Hematopoietic multipotent progenitor cell treated with erythropoietin and hydrocortisone succinate and interleukin-3 and kit ligand, for 6 days (in vitro differentiated cells): ENCODE data around the gene TIMM8A.

Experiments
- DNase-seq: peaks from one replicate; pipeline ENCODE4 v3.0.0-alpha.2; 2015

Gene TIMM8A

DNA sequence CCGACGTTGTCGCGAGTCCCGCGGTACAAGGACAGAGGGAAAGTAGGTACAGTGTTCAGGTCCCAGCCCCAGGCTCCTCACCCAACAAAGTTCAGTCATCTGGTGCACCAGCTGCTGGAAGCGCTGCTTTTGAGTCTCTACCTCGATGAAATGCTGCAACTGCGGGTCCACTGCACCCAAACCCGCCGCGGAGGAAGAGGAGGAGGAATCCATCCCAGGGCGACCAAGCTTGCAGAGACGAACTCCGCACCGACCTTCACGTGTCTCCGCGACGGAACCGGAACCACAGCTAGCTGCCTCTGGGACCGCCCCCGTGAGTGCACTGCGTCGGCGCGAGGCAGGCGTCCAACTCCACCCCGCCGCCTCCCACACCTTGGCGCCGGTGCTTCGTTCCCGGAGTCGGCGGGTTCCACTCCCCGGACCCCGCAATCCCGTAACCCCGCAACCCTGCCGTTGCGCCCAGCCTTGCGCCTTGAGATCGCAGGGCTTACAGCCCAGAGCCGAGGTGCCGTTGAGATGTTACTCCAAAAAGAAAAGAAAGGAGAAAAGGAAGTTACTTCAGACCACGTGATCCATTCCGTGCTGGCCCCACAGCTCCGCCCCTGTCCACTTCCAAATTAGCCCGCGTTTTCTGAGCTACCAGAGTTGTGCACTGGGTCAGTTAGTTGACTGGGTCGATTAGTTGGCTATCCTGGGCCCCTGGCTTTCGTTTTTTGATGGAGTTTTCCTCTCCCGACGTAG lies at the start of gene TIMM8A:
TSS of gene TIMM8A (minus strand) at position 291 of the 741 bp plus-strand sequence. CDS start at position 213, 78 bp downstream.
- peak; percentile 87 for DNase-seq

DNA sequence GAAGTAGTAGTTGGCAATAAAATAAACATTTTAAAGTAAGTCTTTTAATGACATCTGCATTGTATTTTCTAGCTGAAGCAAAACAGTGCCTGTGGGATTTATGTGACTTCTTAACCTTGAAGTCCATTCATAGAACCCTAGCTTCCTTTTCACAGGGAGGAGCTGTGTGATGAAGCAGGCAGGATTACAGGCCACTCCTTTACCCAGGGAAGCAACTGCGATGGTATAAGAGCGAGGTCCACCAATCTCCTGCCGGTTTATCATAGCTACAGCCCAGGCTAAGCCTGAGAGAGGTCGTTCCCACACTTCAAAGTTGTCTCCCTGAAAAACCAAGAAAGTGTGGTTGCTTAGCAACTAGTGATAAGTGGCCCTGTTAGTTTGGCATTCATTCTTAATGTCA lies 49.2 kb upstream of the TIMM8A start:
- DNase-seq: no peak

DNA sequence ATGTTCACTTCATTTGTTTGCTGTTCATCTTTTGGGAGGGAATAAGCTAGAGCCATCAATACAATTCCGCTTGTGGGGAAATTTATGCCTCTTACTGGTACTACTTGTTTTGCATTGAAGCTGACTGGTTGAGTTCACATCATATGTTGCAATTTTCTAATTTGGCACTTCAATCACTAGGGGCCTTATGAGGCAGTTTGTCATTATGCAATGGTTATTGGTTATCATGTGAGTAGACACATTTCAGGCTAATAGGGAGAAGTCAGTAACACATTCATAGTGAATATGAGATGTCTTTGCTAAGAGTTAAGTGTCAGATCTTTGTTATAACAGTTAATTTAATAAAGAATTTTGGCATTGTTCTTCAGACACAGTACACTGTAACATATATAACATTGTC lies 47.2 kb upstream of the TIMM8A start:
- peak; percentile 67 for DNase-seq

DNA sequence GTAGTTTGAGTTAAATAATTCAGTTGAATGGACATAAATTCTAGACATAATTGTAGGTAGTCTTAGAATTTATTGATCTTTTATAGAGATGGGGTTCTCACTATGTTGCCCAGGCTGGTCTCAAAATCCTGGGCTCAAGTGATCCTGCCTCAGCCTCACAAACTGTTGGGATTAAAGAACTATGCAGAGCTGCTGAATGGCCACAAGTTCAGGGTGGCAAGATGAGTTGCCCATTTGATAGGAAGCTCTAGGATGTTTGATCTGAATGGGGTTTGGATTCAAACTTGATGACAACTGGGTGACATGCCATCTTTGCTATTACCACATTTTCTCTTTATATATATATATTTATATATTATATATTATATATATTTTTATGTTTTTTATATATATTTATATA lies 45.8 kb upstream of the TIMM8A start:
- no peak for DNase-seq

- no peak for DNase-seq
Observed at GRCh38 chrX:101393530-101394305, 45.2 kb upstream of the TIMM8A start.

DNA sequence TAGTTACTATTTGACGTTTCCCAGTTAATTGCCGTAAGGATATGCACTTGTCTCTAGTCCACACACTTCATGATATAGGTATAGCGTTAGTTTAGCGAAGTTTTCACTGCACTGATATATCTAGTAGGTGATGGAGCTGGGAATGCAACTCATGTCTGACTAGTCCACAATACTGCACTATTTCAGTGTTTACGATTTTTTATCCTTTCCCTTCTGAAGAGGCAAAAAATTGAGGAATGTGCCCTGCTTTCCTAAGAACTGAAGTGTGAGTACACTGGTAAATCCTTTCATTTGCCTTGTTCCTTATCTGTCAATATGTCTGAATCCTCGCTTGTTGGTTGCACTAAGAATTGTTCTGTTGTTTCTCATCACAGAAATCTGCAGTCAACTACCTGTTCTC lies 43.3 kb upstream of the TIMM8A start:
- no peak for DNase-seq

GRCh38 chrX:101390664-101391525 lies 42.4 kb upstream of the TIMM8A start, which contains the start of gene RPL36A:
TSS of gene RPL36A (plus strand) at chrX:101391011. CDS start at chrX:101391044, 33 bp downstream.
- peak; percentile 97 for DNase-seq

DNA sequence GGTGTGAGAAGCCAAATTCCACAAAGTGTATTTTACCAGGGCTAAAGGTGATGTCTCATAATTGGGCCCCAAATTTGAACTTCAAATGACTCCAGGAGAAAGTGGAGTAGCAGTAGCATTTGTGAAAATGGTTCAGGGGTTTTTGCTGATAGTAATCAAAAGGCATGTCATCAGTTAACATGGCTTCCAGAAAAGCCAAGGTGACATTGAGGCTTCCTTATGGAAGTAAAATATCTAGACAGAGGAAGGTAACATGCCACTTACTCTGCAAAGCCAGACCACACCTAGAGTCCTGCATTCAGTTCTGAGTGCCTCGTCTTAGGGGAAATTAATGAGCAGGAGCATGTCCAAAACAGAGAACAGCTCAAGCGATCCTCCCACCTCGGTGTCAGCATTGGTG lies 40.1 kb upstream of the TIMM8A start:
- DNase-seq: no peak

- no peak for DNase-seq
Observed at GRCh38 chrX:101386542-101386885, 38.0 kb upstream of the TIMM8A start.

DNA sequence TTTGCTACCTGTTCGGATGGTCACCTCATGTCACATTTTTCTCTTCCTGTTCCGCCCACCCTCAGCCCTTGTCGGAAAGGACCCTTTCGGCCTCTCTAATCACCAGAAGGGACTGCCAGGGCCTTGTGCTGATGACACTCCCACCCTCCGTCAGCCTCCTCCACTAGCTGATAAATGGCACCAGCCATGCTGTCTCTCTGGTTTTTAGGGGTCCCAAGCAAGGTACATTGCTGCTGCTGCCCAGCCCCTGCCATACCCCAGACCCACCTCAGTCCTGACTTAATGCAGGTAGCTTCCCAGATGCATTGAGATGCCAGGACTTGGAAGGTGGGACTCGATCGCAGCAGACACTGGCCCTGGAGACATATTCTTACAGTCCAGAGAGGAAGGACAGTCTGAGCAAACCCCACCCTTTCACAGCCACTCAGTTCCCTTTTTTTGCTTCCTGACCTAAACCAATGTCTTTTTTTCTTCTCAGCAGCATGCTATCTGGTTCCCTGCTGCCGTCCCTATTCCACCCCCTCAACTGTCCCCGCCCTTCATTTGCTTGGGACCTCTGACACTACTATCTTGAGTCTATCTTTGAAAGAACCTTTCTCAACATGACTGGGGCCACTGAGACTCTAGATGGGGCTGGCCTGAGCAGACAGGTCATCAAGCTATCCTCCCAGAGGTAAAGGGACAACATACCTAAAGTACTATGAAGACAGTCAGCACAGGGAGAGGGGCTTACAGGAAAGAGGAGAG lies 37.4 kb upstream of the TIMM8A start, which contains the start of gene BTK:
TSS of gene BTK (minus strand) at position 397 of the 747 bp plus-strand sequence. CDS start 10,907 bp downstream, outside the sequence.
- peak; percentile 91 for DNase-seq

GRCh38 chrX:101385026-101385684 lies 36.6 kb upstream of the TIMM8A start:
- no peak for DNase-seq

DNA sequence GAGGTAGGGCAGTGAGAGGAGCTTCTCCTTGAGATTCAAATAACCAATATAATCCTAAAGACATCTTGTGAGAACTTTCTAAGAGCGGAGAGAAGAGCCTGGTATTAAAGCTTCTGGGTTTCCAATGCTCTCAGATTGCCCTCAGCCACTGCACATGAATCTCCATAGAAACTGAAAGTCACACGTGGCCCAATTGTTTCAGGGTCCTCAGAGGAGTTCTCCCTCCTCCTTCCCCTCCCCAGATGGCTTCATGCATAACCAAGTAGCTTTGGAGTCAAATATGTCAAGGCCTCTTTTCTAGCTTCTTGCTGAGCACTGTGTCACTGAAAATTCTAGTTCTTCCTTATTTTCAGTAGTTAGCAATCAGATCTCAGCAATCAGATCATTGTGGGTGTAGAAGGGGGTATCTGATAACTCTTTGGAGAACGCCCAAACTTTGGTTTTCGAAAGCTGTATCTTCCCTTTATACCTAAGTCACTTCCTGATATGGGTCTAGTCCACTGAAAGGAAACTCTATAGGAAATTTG lies 35.2 kb upstream of the TIMM8A start:
- DNase-seq: peak; percentile 49

- DNase-seq: no peak
Observed at GRCh38 chrX:101377547-101377946, 29.0 kb upstream of the TIMM8A start.

DNA sequence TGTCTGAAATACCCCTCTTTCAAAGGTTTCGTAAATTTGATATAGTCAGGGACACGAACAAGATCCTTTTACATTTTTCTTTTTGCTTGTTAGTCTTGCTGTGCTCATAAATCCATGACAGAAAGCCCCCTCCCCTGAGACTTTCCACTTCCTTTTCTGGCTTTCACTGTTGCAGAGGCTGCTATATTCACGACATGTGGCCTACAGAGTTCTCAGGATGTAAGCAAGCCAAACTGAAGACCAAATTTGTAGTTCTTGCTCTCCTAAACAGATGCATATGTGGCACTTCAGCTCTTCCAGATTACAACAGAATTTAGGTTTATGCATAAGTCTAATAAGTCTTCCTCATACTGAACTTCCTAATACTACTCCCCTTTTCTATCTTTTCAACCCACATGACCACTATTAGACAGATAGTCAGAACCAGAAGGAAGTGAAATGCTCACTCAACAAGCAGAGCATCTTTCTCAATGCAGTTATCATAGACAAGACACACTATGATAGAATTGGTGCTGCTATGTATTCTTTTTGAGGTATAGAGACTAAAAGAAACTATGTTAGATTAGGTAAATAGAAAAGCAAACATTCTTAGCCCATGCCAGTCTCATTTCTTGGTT lies 22.5 kb upstream of the TIMM8A start:
- DNase-seq: no peak

- DNase-seq: no peak
Observed at GRCh38 chrX:101369687-101370086, 21.1 kb upstream of the TIMM8A start.

- peak; percentile 60 for DNase-seq
Observed at GRCh38 chrX:101368800-101369199, 20.3 kb upstream of the TIMM8A start.

DNA sequence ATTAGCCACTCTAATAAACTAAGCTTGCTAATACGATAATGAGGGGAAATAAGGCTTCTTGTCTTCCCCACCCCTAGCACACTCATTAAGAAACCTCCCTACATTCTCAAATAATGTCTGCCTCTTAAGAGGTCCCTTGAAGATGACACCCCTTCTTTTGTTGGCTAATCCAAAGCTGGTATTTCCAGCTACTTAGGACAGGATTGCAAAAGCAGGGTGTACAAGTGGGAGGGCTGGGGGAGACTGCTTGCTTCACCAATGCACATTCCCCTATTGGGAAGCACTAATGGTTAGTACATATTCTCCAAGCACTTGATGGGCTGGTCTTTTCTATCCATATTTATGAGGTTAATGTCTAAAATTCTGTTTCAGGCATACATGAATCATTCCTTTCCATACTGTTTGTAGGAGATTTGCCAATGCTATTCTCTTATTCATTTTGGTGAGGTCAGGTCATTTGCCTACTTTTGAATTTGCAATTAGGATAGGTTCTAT lies 16.8 kb upstream of the TIMM8A start:
- DNase-seq: no peak

DNA sequence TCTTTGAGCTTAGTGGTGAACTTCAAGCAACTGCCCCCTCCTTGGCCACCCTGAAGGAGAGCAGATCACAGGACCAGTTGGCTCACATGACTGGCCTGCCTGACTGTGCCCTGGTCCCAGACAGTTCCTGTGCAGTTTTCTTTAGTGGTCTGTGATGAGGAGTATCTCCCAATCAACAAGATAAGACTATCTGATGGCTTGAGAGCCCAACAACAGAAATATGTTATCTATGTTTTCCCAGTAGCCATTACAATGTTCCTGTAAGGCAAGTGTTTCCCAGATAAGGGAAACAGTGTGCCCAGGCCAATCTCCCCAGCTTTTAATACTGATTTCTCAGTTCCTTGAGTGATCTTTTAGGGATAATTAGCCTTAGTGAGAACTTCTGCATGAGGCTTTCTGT lies 14.2 kb upstream of the TIMM8A start:
- peak; percentile 32 for DNase-seq

DNA sequence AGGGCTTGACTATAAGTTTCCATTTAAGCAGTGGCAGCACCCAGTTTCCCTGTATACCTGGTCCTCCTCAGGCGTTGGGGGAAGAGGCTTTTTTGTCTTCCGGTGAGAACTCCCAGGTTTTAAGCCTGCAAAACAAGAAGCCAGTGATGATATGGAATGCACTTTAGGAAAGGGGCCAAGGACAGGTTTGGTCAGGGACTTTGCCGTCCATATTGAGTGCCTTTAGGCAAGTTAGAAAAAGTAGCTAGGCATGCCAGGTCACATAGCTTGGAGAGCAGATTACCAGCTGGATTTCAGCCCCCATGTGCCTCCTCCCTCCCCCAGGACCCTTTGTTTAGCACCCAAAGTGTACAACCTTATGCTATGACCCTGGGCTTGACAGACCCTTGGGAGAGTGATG lies 13.6 kb upstream of the TIMM8A start:
- DNase-seq: no peak

DNA sequence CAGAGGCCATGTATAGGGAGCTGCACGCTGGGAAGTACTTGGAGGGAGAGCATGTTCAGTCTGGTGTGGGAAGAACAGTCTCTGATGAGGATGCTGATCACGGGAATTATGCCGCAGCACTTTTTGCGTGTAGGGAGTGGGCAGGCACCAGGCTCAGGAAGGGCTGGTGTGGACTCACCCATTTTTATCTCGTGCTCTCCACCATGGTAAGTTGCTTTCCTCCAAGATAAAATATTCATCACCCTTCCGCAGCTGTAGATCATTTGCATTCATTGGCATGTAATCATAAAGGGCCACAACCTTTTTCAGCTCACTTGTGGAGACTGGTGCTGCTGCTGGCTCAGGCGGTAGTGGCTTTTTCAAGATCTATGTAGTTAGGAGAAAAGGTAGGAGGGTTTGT lies 11.8 kb upstream of the TIMM8A start:
- DNase-seq: peak; percentile 86

DNA sequence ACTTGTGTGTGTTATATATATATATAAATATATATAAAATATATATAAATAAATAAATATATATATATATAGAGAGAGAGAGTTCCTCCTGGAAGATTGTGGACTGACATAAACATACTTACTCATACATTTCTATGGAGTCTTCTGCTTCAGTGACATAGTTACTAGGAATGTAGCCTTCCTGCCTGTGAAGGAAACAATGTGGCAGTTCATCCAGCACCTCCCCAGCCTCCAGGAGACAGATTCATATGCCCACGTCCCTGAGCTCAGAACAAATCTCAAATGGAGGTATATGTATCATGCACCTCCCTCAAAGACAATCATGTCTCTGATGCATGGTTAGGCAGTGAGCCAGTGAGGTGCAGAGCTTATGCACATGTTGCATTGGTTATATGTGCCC lies 11.4 kb upstream of the TIMM8A start:
- DNase-seq: no peak
